SK-N-SH (cell line): ENCODE measurements around the gene ZNF397. TPM values are rescaled to one million over a fixed set of nuclear protein-coding genes. Genes with fewer than 3 reads are reported as not detected.

ENCODE experiments used
- CTCF ChIA-PET: fragments of 300-600, 350-600 bp; formaldehyde crosslinking; extraction: SDS; loops from one replicate; lab custom pipeline; 2021; lab: Yijun Ruan, JAX
- POLR2A ChIA-PET: fragments of 350-600 bp; sonication (Branson Sonifier 250); formaldehyde crosslinking; extraction: SDS; loops from one replicate; lab custom pipeline; 2020; ENCODE audit warnings: antibody characterized with exemption, inconsistent platforms; lab: Yijun Ruan, JAX
- DNase-seq: peaks from one replicate; pipeline ENCODE4 v3.0.0; 2012
- H2AFZ ChIP-seq: fragments of 200-600 bp; sonication (generic); 2 replicates; pipeline ENCODE4 v1.8.1; 2016; ENCODE audit warnings: antibody characterized with exemption, mild to moderate bottlenecking, low read depth
- H3F3A ChIP-seq: fragments of 200-600 bp; sonication (generic); replicated peaks from 2 replicates; pipeline ENCODE3; 2016; ENCODE audit warnings: antibody characterized with exemption, mild to moderate bottlenecking; ENCODE audit not compliant: insufficient read depth
- H3K27ac ChIP-seq, 2 experiments: fragments of 200-500 bp in 1 of 2; fragments of 200-600 bp in 1 of 2; sonication (Bioruptor generic) in 1 of 2; sonication (generic), shearing (Covaris generic) in 1 of 2; 2 replicates each; pipeline versions ENCODE4 v1.5.1 to v1.6.1; 2014 to 2016; ENCODE audit warnings: low read depth in 2 of 2, inconsistent platforms in 1 of 2, low read length in 1 of 2, mild to moderate bottlenecking in 1 of 2, mixed read lengths in 1 of 2
- H3K27me3 ChIP-seq: fragments of 200-600 bp; sonication (generic), shearing (Covaris generic); 2 replicates; pipeline ENCODE4 v1.6.1; 2016; ENCODE audit warnings: mixed run types; ENCODE audit not compliant: insufficient read depth
- H3K36me3 ChIP-seq, 2 experiments: fragments of 200-500 bp in 1 of 2; fragments of 200-600 bp in 1 of 2; sonication (Bioruptor generic) in 1 of 2; sonication (generic) in 1 of 2; replicated peaks in 1 of 2; 2 replicates each; pipeline versions ENCODE3 to v1.5.1; 2014 to 2016; ENCODE audit warnings: low read length in 1 of 2, mild to moderate bottlenecking in 1 of 2; ENCODE audit not compliant: insufficient read depth in 2 of 2, control insufficient read depth in 1 of 2
- H3K4me1 ChIP-seq, 2 experiments: fragments of 200-500 bp in 1 of 2; fragments of 200-600 bp in 1 of 2; sonication (Bioruptor generic) in 1 of 2; sonication (generic), shearing (Covaris generic) in 1 of 2; 2 replicates each; pipeline versions ENCODE4 v1.5.1 to v1.6.1; 2014 to 2016; ENCODE audit warnings: low read depth in 1 of 2, low read length in 1 of 2, mixed run types in 1 of 2; ENCODE audit not compliant: insufficient read depth in 2 of 2, control insufficient read depth in 1 of 2
- H3K4me2 ChIP-seq: fragments of 200-600 bp; sonication (generic), shearing (Covaris generic); 2 replicates; pipeline ENCODE4 v1.6.1; 2017; ENCODE audit warnings: mixed run types
- H3K4me3 ChIP-seq, 2 experiments: fragments of 200-500 bp in 1 of 2; fragments of 200-600 bp in 1 of 2; sonication (Bioruptor generic) in 1 of 2; sonication (generic), shearing (Covaris generic) in 1 of 2; 2 replicates each; pipeline versions ENCODE4 v1.5.1 to v1.8.1; 2014 to 2016; ENCODE audit warnings: low read depth in 2 of 2, inconsistent platforms in 1 of 2, low read length in 1 of 2, mild to moderate bottlenecking in 1 of 2, mixed read lengths in 1 of 2, moderate library complexity in 1 of 2
- H3K79me2 ChIP-seq: fragments of 200-600 bp; sonication (generic); 2 replicates; pipeline ENCODE4 v1.8.1; 2017; ENCODE audit warnings: mild to moderate bottlenecking; ENCODE audit not compliant: insufficient read depth
- H3K9ac ChIP-seq: fragments of 200-600 bp; sonication (generic); 2 replicates; pipeline ENCODE4 v1.6.1; 2017; ENCODE audit warnings: mixed run types
- H3K9me2 ChIP-seq: fragments of 200-600 bp; sonication (generic); 2 replicates; pipeline ENCODE4 v1.6.1; 2017; ENCODE audit warnings: mixed run types
- H3K9me3 ChIP-seq: fragments of 200-600 bp; sonication (generic); 2 replicates; pipeline ENCODE4 v1.6.1; 2017; ENCODE audit warnings: mixed run types, mild to moderate bottlenecking, moderate library complexity
- H4K20me1 ChIP-seq: fragments of 200-600 bp; sonication (generic); 2 replicates; pipeline ENCODE4 v1.6.1; 2017; ENCODE audit warnings: mild to moderate bottlenecking, mixed run types; ENCODE audit not compliant: insufficient read depth
- CHD2 ChIP-seq: fragments of 150-350 bp; IDR thresholded peaks from 2 replicates; pipeline ENCODE4 v1.6.1; 2018; ENCODE audit warnings: low read length; ENCODE audit not compliant: partially characterized antibody
- EZH2phosphoT487 ChIP-seq: fragments of 200-600 bp; sonication (generic); IDR thresholded peaks from 2 replicates; pipeline ENCODE4 v1.6.1; 2017; ENCODE audit warnings: low read depth, mixed run types, mild to moderate bottlenecking, antibody characterized with exemption, moderate library complexity, borderline replicate concordance
- FOSL2 ChIP-seq: IDR thresholded peaks from 2 replicates; pipeline ENCODE4 v1.4.0; 2012; ENCODE audit warnings: low read depth, mild to moderate bottlenecking, moderate library complexity, borderline replicate concordance
- FOXJ3 ChIP-seq: sonication (generic); formaldehyde crosslinking; IDR thresholded peaks from 2 replicates; pipeline ENCODE4 v1.5.1; 2020; ENCODE audit warnings: mild to moderate bottlenecking, missing genetic modification reagents
- IRF3 ChIP-seq: fragments of 150-350 bp; IDR thresholded peaks from 2 replicates; pipeline ENCODE4 v1.6.1; 2016; ENCODE audit warnings: mild to moderate bottlenecking, low read depth, low read length
- JUND ChIP-seq: IDR thresholded peaks from 2 replicates; pipeline ENCODE4 v1.4.0; 2012
- MEF2A ChIP-seq: IDR thresholded peaks from 2 replicates; pipeline ENCODE4 v1.4.0; 2012; ENCODE audit warnings: low read depth, borderline replicate concordance
- PBX3 ChIP-seq: IDR thresholded peaks from 2 replicates; pipeline ENCODE4; 2012
- POLR2AphosphoS5 ChIP-seq: IDR thresholded peaks from 2 replicates; pipeline ENCODE4 v1.6.1; 2012; ENCODE audit warnings: low read depth, low read length
- REST ChIP-seq: IDR thresholded peaks from 2 replicates; pipeline ENCODE4 v1.6.1; 2012; ENCODE audit warnings: mild to moderate bottlenecking, low read depth, low read length, moderate library complexity
- RXRA ChIP-seq: IDR thresholded peaks from 2 replicates; pipeline ENCODE4 v1.4.0; 2012; ENCODE audit warnings: low read depth, mild to moderate bottlenecking, borderline replicate concordance
- SIN3A ChIP-seq: IDR thresholded peaks from 2 replicates; pipeline ENCODE4 v1.6.1; 2012; ENCODE audit warnings: low read depth, mild to moderate bottlenecking, low read length, moderate library complexity, borderline replicate concordance
- TAF1 ChIP-seq: IDR thresholded peaks from 2 replicates; pipeline ENCODE4 v1.6.1; 2012; ENCODE audit warnings: low read depth, mild to moderate bottlenecking, low read length, moderate library complexity, borderline replicate concordance
- TCF12 ChIP-seq: IDR thresholded peaks from 2 replicates; pipeline ENCODE4 v1.4.0; 2012
- TEAD4 ChIP-seq: IDR thresholded peaks from 2 replicates; pipeline ENCODE4 v1.4.0; 2012; ENCODE audit warnings: mild to moderate bottlenecking, borderline replicate concordance; ENCODE audit not compliant: insufficient read depth
- ZBTB33 ChIP-seq: IDR thresholded peaks from 2 replicates; pipeline ENCODE4 v1.4.0; 2012; ENCODE audit warnings: low read depth, borderline replicate concordance
- WGBS: methylation state at CpG from one replicate; pipeline ENCODE4 v1.1.6; 2017; ENCODE audit warnings: low lambda C conversion rate; 5-methylcytosine and 5-hydroxymethylcytosine counted together
- polyA plus RNA-seq, 3 experiments: library from polyadenylated mRNA; depleted of rRNA; stranded (reverse); fragments of >200 nt; gene quantifications; 2 replicates each; pipeline ENCODE4 v1.2.3, GENCODE V29; 2012

ZNF397 gene
- polyA plus RNA-seq, 1 of the 3 experiments (the other 2 are of a cell fraction), result 4.8 TPM

- H3K27me3 ChIP-seq, result no peaks in the 10 kb centered on the region
- POLR2A ChIA-PET, result no interaction called here
- H3K9me3 ChIP-seq, result no peaks in the 10 kb centered on the region
- H3K4me2 ChIP-seq, result no peak overlapping the region
- no peaks in the 10 kb centered on the region for H4K20me1 ChIP-seq
- no peak for TF ChIP-seq FOSL2
- TF ChIP-seq JUND, result no peak
- TF ChIP-seq ZBTB33, result no peak
- no peak for TF ChIP-seq TEAD4
- TF ChIP-seq SIN3A, result no peak
- TF ChIP-seq, all 33 proteins: peak for 0
- H3K36me3 ChIP-seq, result peaks cover 56 to 67% of the 10 kb centered on the region in 2 experiments
- no peaks in the 10 kb centered on the region for H3K9me2 ChIP-seq
- peaks cover 0 to 1% of the 10 kb centered on the region in 2 experiments; a peak in 1 of 4 replicates for H3K4me1 ChIP-seq
- H2AFZ ChIP-seq, result no peak overlapping the region
- no peak overlapping the region for H3K4me3 ChIP-seq
- H3K27ac ChIP-seq, result no peak overlapping the region
- CTCF ChIA-PET, result interaction anchor here (1.1 kb wide), 1 partner anchor 139 kb away, joined by 3 read pairs; no protein-coding TSS in a partner anchor
- H3F3A ChIP-seq, result no peaks in the 10 kb centered on the region
- peaks cover 7% of the 10 kb centered on the region; the same call in 1 of the 2 replicates for H3K79me2 ChIP-seq
- 95% methylated on average over 14 of the region's 14 CpGs for WGBS
- no peak overlapping the region for H3K9ac ChIP-seq
- no peak for DNase-seq
These were observed 6.8 kb downstream of the ZNF397 start for GRCh38 chr18:35247412-35248249.

GRCh38 chr18:35248429-35248828 is 7.6 kb downstream of the ZNF397 start:
- CTCF ChIA-PET, result interaction anchor here (1.1 kb wide), 1 partner anchor 138 kb away, joined by 3 read pairs; no protein-coding TSS in a partner anchor
- 94% methylated on average over 6 of the region's 6 CpGs for WGBS
- H3F3A ChIP-seq, result no peaks in the 10 kb centered on the region
- no peak overlapping the region for H2AFZ ChIP-seq
- no peak overlapping the region for H3K4me3 ChIP-seq
- H3K27ac ChIP-seq, result no peak overlapping the region
- no peak overlapping the region for H3K4me2 ChIP-seq
- H3K79me2 ChIP-seq, result no peaks in the 10 kb centered on the region
- no peaks in the 10 kb centered on the region for H3K4me1 ChIP-seq
- H3K9me3 ChIP-seq, result no peaks in the 10 kb centered on the region
- H3K9me2 ChIP-seq, result no peaks in the 10 kb centered on the region
- DNase-seq, result no peak
- H3K27me3 ChIP-seq, result no peaks in the 10 kb centered on the region
- POLR2A ChIA-PET, result no interaction called here
- H4K20me1 ChIP-seq, result no peaks in the 10 kb centered on the region
- H3K9ac ChIP-seq, result no peak overlapping the region
- peaks cover 50 to 67% of the 10 kb centered on the region in 2 experiments for H3K36me3 ChIP-seq
- TF ChIP-seq POLR2AphosphoS5 (no peak), JUND (no peak), EZH2phosphoT487 (no peak), IRF3 (no peak), FOXJ3 (CRISPR knock-in tag) (no peak), CHD2 (no peak), TCF12 (no peak), TEAD4 (no peak), PBX3 (no peak), MEF2A (no peak), REST (no peak), FOSL2 (no peak), RXRA (no peak), TAF1 (no peak)
